Neural progenitor cell (in vitro differentiated cells): ENCODE results near the gene MINDY3. TPM values are rescaled to one million over a fixed set of nuclear protein-coding genes. Genes with fewer than 3 reads are reported as not detected.

Source experiments
- DNase-seq: peaks from one replicate; pipeline ENCODE4 v3.0.0-alpha.2; 2016; ENCODE audit warnings: low spot score
- H2AFZ ChIP-seq: fragments of 200-600 bp; sonication (generic); replicated peaks from 2 replicates; pipeline ENCODE4 v1.6.1; 2016; ENCODE audit warnings: antibody characterized with exemption
- H3F3A ChIP-seq: fragments of 200-600 bp; sonication (generic); 2 replicates; pipeline ENCODE4 v1.6.1; 2016; ENCODE audit warnings: antibody characterized with exemption, low read depth
- H3K27ac ChIP-seq: fragments of 200-600 bp; sonication (generic); 2 replicates; pipeline ENCODE4 v1.5.1; 2016; ENCODE audit warnings: mild to moderate bottlenecking
- H3K27me3 ChIP-seq: fragments of 200-600 bp; sonication (generic); 2 replicates; pipeline ENCODE4 v1.6.1; 2016; ENCODE audit warnings: mild to moderate bottlenecking, moderate library complexity
- H3K36me3 ChIP-seq: fragments of 200-600 bp; sonication (generic); 2 replicates; pipeline ENCODE4 v1.5.1; 2016
- H3K4me1 ChIP-seq: fragments of 200-600 bp; sonication (generic); 2 replicates; pipeline ENCODE4 v1.6.1; 2016; ENCODE audit warnings: mixed run types
- H3K4me2 ChIP-seq: fragments of 200-600 bp; sonication (generic); 2 replicates; pipeline ENCODE4 v1.6.1; 2016
- H3K4me3 ChIP-seq: fragments of 200-600 bp; sonication (generic); 2 replicates; pipeline ENCODE4 v1.5.1; 2016
- H3K79me2 ChIP-seq: fragments of 200-600 bp; sonication (generic); 2 replicates; pipeline ENCODE4 v1.6.1; 2016; ENCODE audit warnings: low read depth
- H3K9ac ChIP-seq: fragments of 200-600 bp; sonication (generic); 2 replicates; pipeline ENCODE4 v1.6.1; 2016
- H3K9me3 ChIP-seq: fragments of 200-600 bp; sonication (generic); 2 replicates; pipeline ENCODE4 v1.5.1; 2016; ENCODE audit warnings: low read depth
- H4K20me1 ChIP-seq: fragments of 200-600 bp; sonication (generic); 2 replicates; pipeline ENCODE4 v1.6.1; 2016; ENCODE audit warnings: low read depth
- H3K27ac Mint-ChIP-seq: 3 replicates; pipeline ENCODE4 v1.8.0; 2021; ENCODE audit warnings: mixed read lengths
- H3K27me3 Mint-ChIP-seq: 2 replicates; pipeline ENCODE4 v1.8.0; 2022; ENCODE audit warnings: low read depth, mild to moderate bottlenecking, inconsistent platforms, moderate library complexity, mixed read lengths; ENCODE audit not compliant: insufficient read depth
- H3K36me3 Mint-ChIP-seq: 3 replicates; pipeline ENCODE4 v1.8.0; 2021; ENCODE audit warnings: mixed read lengths
- H3K4me1 Mint-ChIP-seq: 3 replicates; pipeline ENCODE4 v1.8.0; 2021; ENCODE audit warnings: mixed read lengths
- H3K4me3 Mint-ChIP-seq: 3 replicates; pipeline ENCODE4 v1.8.0; 2021; ENCODE audit warnings: mild to moderate bottlenecking, moderate library complexity, mixed read lengths
- H3K9me3 Mint-ChIP-seq: 3 replicates; pipeline ENCODE4 v1.8.0; 2020; ENCODE audit warnings: mixed read lengths
- EZH2 ChIP-seq: fragments of 200-600 bp; sonication (generic); IDR thresholded peaks from 2 replicates; pipeline ENCODE4 v1.6.1; 2017; ENCODE audit warnings: antibody characterized with exemption, mild to moderate bottlenecking, moderate library complexity
- EZH2phosphoT487 ChIP-seq: fragments of 200-600 bp; sonication (generic); IDR thresholded peaks from 2 replicates; pipeline ENCODE4 v1.6.1; 2017; ENCODE audit warnings: antibody characterized with exemption
- total RNA-seq: library from RNA; depleted of rRNA; stranded (reverse); fragments of >200 nt; gene quantifications from 2 replicates; pipeline ENCODE4 v1.2.3, GENCODE V29; 2015; ENCODE audit warnings: low replicate concordance
- TF ChIP-seq, protein P1 (sequence below): fragments of 200-600 bp; sonication (generic); IDR thresholded peaks from 2 replicates; pipeline ENCODE4 v1.5.1; 2017; ENCODE audit warnings: antibody characterized with exemption, mild to moderate bottlenecking

MINDY3 gene
- total RNA-seq, 1 donor from 2014 or later: 28.2 TPM

GRCh38 chr10:15751046-15751445 is 109.3 kb downstream of the MINDY3 start:
- no peak overlapping the region for H3K4me3 Mint-ChIP-seq
- Histone ChIP-seq H3K9ac (no peak overlapping the region), H2AFZ (no peak overlapping the region), H3F3A (no peaks in the 10 kb centered on the region), H3K79me2 (no peaks in the 10 kb centered on the region), H3K27me3 (no peaks in the 10 kb centered on the region), H3K4me1 (no peaks in the 10 kb centered on the region), H4K20me1 (no peaks in the 10 kb centered on the region), H3K9me3 (no peaks in the 10 kb centered on the region), H3K4me3 (no peak overlapping the region), H3K27ac (no peak overlapping the region), H3K36me3 (no peaks in the 10 kb centered on the region), H3K4me2 (no peak overlapping the region)
- TF ChIP-seq, protein P1, sequence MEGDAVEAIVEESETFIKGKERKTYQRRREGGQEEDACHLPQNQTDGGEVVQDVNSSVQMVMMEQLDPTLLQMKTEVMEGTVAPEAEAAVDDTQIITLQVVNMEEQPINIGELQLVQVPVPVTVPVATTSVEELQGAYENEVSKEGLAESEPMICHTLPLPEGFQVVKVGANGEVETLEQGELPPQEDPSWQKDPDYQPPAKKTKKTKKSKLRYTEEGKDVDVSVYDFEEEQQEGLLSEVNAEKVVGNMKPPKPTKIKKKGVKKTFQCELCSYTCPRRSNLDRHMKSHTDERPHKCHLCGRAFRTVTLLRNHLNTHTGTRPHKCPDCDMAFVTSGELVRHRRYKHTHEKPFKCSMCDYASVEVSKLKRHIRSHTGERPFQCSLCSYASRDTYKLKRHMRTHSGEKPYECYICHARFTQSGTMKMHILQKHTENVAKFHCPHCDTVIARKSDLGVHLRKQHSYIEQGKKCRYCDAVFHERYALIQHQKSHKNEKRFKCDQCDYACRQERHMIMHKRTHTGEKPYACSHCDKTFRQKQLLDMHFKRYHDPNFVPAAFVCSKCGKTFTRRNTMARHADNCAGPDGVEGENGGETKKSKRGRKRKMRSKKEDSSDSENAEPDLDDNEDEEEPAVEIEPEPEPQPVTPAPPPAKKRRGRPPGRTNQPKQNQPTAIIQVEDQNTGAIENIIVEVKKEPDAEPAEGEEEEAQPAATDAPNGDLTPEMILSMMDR: no peak
- no peak for TF ChIP-seq EZH2phosphoT487
- TF ChIP-seq EZH2: no peak
- no peak overlapping the region for H3K27ac Mint-ChIP-seq
- no peaks in the 10 kb centered on the region for H3K9me3 Mint-ChIP-seq
- no peaks in the 10 kb centered on the region for H3K36me3 Mint-ChIP-seq
- H3K27me3 Mint-ChIP-seq: no peaks in the 10 kb centered on the region
- DNase-seq: no peak
- H3K4me1 Mint-ChIP-seq: peaks cover 13% of the 10 kb centered on the region

GRCh38 chr10:15748126-15748525 is 112.2 kb downstream of the MINDY3 start:
- no peaks in the 10 kb centered on the region for H3F3A ChIP-seq
- Mint-ChIP-seq H3K27ac (no peak overlapping the region), H3K9me3 (no peaks in the 10 kb centered on the region), H3K4me1 (peaks cover 13% of the 10 kb centered on the region), H3K36me3 (no peaks in the 10 kb centered on the region), H3K27me3 (no peaks in the 10 kb centered on the region), H3K4me3 (no peak overlapping the region)
- no peaks in the 10 kb centered on the region for H4K20me1 ChIP-seq
- H3K4me2 ChIP-seq: no peak overlapping the region
- H3K9ac ChIP-seq: no peak overlapping the region
- TF ChIP-seq EZH2 (no peak), EZH2phosphoT487 (no peak)
- TF ChIP-seq, protein P1: no peak
- no peak overlapping the region for H3K4me3 ChIP-seq
- H3K4me1 ChIP-seq: no peaks in the 10 kb centered on the region
- H3K27ac ChIP-seq: no peak overlapping the region
- no peak overlapping the region for H2AFZ ChIP-seq
- no peaks in the 10 kb centered on the region for H3K36me3 ChIP-seq
- no peak for DNase-seq
- H3K79me2 ChIP-seq: no peaks in the 10 kb centered on the region
- H3K9me3 ChIP-seq: no peaks in the 10 kb centered on the region
- H3K27me3 ChIP-seq: no peaks in the 10 kb centered on the region

- no peak overlapping the region for H3K27ac Mint-ChIP-seq
- Histone ChIP-seq H3K4me3 (no peak overlapping the region), H3K27me3 (no peaks in the 10 kb centered on the region), H3K9me3 (no peaks in the 10 kb centered on the region), H3K9ac (no peak overlapping the region), H4K20me1 (no peaks in the 10 kb centered on the region), H3K4me2 (no peak overlapping the region), H2AFZ (no peak overlapping the region), H3K4me1 (no peaks in the 10 kb centered on the region), H3K27ac (no peak overlapping the region), H3K79me2 (no peaks in the 10 kb centered on the region), H3K36me3 (no peaks in the 10 kb centered on the region), H3F3A (no peaks in the 10 kb centered on the region)
- no peak for DNase-seq
- no peaks in the 10 kb centered on the region for H3K27me3 Mint-ChIP-seq
- H3K4me3 Mint-ChIP-seq: no peak overlapping the region
- H3K4me1 Mint-ChIP-seq: peaks cover 13% of the 10 kb centered on the region
- TF ChIP-seq EZH2: no peak
- TF ChIP-seq EZH2phosphoT487: no peak
- TF ChIP-seq, protein P1: no peak
- no peaks in the 10 kb centered on the region for H3K9me3 Mint-ChIP-seq
- no peaks in the 10 kb centered on the region for H3K36me3 Mint-ChIP-seq
Measured at GRCh38 chr10:15747632-15748031, 112.7 kb downstream of the MINDY3 start.
